Measurements from ENCODE around the gene NR6A1.
"Not testable (repeated sequence)": the region's sequence is repeated elsewhere in the genome, so short reads cannot be mapped to it uniquely, and the experiment has no call there.

Gene NR6A1

DNA sequence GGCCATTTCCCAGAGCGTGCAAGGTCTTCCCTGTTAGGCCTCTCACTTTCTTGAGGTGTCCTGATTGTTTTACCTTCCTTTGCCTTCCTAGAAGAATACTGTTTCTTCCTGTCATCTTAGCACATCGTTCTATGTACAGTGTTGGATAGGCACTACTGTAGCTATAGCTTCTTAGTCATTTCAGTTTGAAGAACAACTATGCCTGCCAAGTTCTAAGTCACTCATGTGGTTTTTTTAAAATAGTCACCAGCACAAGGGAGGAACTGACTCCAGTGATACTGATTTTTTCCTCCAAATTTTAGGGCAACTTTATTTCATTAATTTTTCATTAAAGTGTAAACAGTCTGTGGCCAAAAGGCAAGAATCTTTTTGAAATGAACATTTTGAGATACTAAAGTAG, 141.5 kb downstream of the NR6A1 start:
- no peak overlapping the region for H3K9ac ChIP-seq (ENCODE audit: low read length)

DNA sequence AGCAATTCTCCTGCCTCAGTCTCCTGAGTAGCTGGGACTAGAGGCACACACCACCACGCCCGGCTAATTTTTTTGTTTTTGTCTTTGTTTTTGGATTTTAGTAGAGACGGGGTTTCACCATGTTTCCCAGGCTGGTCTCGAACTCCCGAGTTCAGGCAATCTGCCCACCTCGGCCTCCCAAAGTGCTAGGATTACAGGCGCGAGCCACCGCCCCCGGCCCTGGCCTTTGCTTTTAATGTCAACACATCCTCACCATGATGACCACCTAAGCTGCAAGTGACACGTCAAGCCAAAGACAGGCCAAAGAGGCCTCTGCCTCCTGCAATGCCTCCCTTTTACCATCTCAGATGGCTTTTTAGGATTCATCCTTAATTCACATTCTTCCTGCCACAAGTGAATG, 142.4 kb downstream of the NR6A1 start:
- Histone ChIP-seq H3K9me3 (ENCODE audit: control insufficient read depth, low read length) (no peaks in the 10 kb centered on the region), H3K36me3 (ENCODE audit: control insufficient read depth, insufficient read depth, low read length) (no peaks in the 10 kb centered on the region), H3K9ac (ENCODE audit: low read length) (no peak overlapping the region), H3K27me3 (ENCODE audit: control insufficient read depth, insufficient read depth, low read length) (no peaks in the 10 kb centered on the region), H3K4me1 (ENCODE audit: control insufficient read depth, insufficient read depth, low read length) (no peaks in the 10 kb centered on the region), H3K4me3 (ENCODE audit: low read length) (no peak overlapping the region)

More for the DNA sequence above, 141.5 kb downstream of the NR6A1 start:
- Histone ChIP-seq H3K4me3 (ENCODE audit: low read length) (no peak overlapping the region), H3K36me3 (ENCODE audit: control insufficient read depth, insufficient read depth, low read length) (no peaks in the 10 kb centered on the region), H3K27me3 (ENCODE audit: control insufficient read depth, insufficient read depth, low read length) (no peaks in the 10 kb centered on the region), H3K9me3 (ENCODE audit: control insufficient read depth, low read length) (no peaks in the 10 kb centered on the region), H3K4me1 (ENCODE audit: control insufficient read depth, insufficient read depth, low read length) (no peaks in the 10 kb centered on the region)

DNA sequence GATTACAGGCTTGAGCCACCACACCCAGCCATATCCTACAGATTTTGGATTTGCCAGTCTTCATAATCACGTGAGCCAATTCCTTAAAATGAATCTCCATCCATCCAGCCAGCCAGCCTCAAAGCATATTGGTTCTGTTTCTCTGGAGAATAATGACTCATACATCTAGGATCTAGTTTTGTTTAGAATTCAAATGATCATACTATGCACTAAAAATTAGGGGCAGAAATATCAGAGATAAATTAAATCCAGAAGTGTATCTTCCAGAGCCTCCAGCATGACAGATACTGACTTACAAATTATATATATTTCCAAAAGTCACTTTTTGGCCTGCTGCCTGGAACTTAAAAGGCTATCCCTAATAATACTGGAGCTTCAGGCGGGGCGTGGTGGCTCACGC, 144.8 kb downstream of the NR6A1 start:
- Histone ChIP-seq H3K36me3 (ENCODE audit: control insufficient read depth, insufficient read depth, low read length) (no peaks in the 10 kb centered on the region), H3K4me1 (ENCODE audit: control insufficient read depth, insufficient read depth, low read length) (no peaks in the 10 kb centered on the region), H3K4me3 (ENCODE audit: low read length) (no peak overlapping the region), H3K9me3 (ENCODE audit: control insufficient read depth, low read length) (no peaks in the 10 kb centered on the region), H3K27me3 (ENCODE audit: control insufficient read depth, insufficient read depth, low read length) (no peaks in the 10 kb centered on the region), H3K9ac (ENCODE audit: low read length) (no peak overlapping the region)

DNA sequence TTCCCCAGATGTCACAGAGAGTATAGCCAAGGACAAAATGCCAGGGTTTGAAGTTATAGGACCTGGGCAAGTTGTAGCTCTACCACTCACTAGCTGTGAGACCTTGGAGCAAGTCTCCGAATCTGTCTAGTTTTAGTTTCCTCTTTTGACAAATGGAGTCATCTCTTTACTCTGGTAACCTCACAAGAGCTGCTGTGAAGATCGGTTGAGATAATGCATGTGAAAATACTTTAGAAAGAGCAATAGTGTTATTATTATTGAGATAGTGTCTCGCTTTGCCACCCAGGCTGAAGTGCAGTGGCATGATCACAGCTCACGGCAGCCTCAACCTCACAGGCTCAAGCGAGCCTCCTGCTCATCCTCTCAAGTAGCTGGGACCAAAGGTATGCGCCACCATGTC, 146.0 kb downstream of the NR6A1 start:
- H3K9ac ChIP-seq (ENCODE audit: low read length): no peak overlapping the region
- H3K4me1 ChIP-seq (ENCODE audit: control insufficient read depth, insufficient read depth, low read length): no peaks in the 10 kb centered on the region
- no peak overlapping the region for H3K4me3 ChIP-seq (ENCODE audit: low read length)
- no peaks in the 10 kb centered on the region for H3K27me3 ChIP-seq (ENCODE audit: control insufficient read depth, insufficient read depth, low read length)
- no peaks in the 10 kb centered on the region for H3K36me3 ChIP-seq (ENCODE audit: control insufficient read depth, insufficient read depth, low read length)
- no peaks in the 10 kb centered on the region for H3K9me3 ChIP-seq (ENCODE audit: control insufficient read depth, low read length)

DNA sequence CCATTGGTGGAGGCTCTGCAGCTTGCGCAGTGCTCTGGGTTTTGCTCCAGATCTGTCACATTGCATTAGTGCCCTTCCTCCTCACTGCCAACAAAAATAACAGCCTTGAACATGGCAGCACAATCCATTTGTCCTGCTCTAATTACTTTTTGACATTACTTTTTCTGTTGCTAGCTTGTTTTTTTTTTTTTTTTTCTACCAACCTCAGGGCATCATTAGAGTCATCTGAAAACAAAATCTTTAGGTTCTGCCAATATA, 146.4 kb downstream of the NR6A1 start:
- Histone ChIP-seq H3K9ac (ENCODE audit: low read length) (no peak overlapping the region), H3K36me3 (ENCODE audit: control insufficient read depth, insufficient read depth, low read length) (no peaks in the 10 kb centered on the region), H3K9me3 (ENCODE audit: control insufficient read depth, low read length) (no peaks in the 10 kb centered on the region), H3K4me3 (ENCODE audit: low read length) (no peak overlapping the region), H3K27me3 (ENCODE audit: control insufficient read depth, insufficient read depth, low read length) (no peaks in the 10 kb centered on the region), H3K4me1 (ENCODE audit: control insufficient read depth, insufficient read depth, low read length) (no peaks in the 10 kb centered on the region)

DNA sequence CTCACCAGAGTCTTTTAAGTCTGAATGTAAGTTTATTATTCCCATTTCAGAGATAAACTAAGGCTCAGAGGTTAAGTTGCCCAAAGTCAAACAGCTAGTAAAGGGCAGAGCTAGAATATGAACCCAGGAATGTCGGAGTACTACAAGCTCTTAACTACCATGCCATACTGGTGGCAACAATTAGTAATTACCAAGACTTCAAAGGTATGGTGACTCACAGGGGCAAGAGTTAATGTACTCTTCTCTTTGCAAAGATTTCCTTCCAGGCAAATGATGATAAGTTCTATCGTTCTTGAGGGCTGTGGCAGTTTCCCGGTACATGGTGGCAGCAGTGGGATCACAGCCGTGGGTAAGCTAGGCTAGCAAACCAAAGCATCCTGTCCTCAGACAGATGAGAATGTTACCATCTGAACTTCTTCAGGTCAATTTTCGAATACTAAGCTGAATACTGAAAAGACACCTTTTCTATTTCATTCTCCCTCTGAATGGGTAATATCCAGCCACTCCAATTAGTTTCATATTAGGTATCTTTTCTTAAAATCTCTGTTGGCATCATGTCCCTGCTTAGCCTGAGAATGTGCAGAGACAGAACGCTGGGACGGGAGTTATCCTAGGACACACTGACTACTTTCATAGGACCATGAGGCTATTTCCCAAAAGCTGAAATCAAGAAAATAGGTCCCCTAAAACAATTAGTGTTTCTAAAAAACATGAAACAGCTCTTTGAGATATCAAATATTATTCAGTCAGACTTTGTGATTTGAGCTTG, 147.0 kb downstream of the NR6A1 start:
- no peak overlapping the region for H3K4me3 ChIP-seq (ENCODE audit: low read length)
- no peaks in the 10 kb centered on the region for H3K27me3 ChIP-seq (ENCODE audit: control insufficient read depth, insufficient read depth, low read length)
- H3K4me1 ChIP-seq (ENCODE audit: control insufficient read depth, insufficient read depth, low read length): no peaks in the 10 kb centered on the region
- no peak overlapping the region for H3K9ac ChIP-seq (ENCODE audit: low read length)
- H3K36me3 ChIP-seq (ENCODE audit: control insufficient read depth, insufficient read depth, low read length): no peaks in the 10 kb centered on the region
- H3K9me3 ChIP-seq (ENCODE audit: control insufficient read depth, low read length): no peaks in the 10 kb centered on the region

DNA sequence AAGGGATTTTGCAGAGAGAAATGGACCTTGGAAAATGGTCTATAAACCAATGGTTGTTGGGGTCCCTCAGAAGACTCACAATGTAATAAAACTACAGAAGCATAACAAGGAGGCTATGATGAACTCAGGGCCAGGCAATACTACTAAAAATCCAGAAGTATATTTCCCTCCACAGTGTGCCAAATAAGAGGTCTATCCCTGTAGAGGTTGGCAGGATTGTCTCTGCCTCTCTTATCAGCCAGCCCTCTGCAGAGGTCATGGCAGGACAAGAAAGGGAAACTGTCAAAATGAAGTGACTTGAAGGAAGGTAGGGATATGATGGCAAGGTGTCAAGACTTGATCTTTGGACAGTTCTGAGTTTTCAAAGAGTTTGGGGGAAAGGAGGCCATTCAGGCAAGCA, 148.2 kb downstream of the NR6A1 start:
- H3K27me3 ChIP-seq (ENCODE audit: control insufficient read depth, insufficient read depth, low read length): no peaks in the 10 kb centered on the region
- no peak overlapping the region for H3K9ac ChIP-seq (ENCODE audit: low read length)
- H3K9me3 ChIP-seq (ENCODE audit: control insufficient read depth, low read length): no peaks in the 10 kb centered on the region
- peaks cover 2% of the 10 kb centered on the region for H3K4me1 ChIP-seq (ENCODE audit: control insufficient read depth, insufficient read depth, low read length)
- no peak overlapping the region for H3K4me3 ChIP-seq (ENCODE audit: low read length)
- H3K36me3 ChIP-seq (ENCODE audit: control insufficient read depth, insufficient read depth, low read length): no peaks in the 10 kb centered on the region

DNA sequence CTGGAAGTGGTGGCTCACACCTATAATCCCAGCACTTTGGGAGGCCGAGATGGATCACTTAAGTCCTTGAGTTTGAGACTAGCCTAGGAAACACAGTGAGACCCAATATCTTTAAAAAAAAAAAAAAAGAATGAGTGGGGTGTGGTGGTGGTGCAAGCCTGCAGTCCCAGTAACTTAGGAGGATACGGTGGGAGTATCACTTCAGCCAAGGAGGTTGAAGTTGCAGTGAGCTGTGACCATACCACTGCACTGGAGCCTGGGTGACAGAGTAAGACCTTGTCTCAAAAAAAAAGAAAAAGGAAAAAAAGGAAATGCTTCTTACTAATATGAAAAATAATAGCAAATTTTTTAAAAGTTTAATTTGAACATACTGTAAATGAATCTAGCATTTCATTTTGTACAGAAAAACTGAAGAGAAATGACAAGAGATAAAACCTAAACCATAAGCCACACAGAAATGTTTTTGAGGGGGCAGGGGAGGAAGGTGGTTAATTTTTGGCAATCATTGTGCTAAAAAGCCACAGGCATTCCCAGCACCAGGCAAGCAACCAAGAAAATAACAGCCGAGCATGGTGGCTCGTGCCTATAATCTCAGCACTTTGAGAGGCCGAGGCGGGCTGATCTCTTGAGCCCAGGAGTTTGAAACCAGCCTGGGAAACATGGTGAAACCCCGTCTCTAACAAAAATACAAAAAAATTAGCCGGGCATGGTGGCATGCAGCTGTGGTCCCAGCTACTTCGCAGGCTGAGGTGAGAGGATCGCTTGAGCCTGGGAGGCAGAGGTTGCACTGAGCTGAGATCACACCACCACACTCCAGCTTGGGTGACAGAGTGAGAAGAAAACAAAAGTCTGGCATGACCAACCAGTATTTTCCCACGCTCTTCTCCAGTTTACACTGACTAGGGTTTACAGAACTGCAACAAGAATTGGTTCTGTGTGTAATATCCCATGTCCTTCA, 149.5 kb downstream of the NR6A1 start:
- no peaks in the 10 kb centered on the region for H3K27me3 ChIP-seq (ENCODE audit: control insufficient read depth, insufficient read depth, low read length)
- no peaks in the 10 kb centered on the region for H3K9me3 ChIP-seq (ENCODE audit: control insufficient read depth, low read length)
- H3K4me3 ChIP-seq (ENCODE audit: low read length): no peak overlapping the region
- H3K4me1 ChIP-seq (ENCODE audit: control insufficient read depth, insufficient read depth, low read length): peaks cover 6% of the 10 kb centered on the region
- H3K36me3 ChIP-seq (ENCODE audit: control insufficient read depth, insufficient read depth, low read length): no peaks in the 10 kb centered on the region
- no peak overlapping the region for H3K9ac ChIP-seq (ENCODE audit: low read length)

DNA sequence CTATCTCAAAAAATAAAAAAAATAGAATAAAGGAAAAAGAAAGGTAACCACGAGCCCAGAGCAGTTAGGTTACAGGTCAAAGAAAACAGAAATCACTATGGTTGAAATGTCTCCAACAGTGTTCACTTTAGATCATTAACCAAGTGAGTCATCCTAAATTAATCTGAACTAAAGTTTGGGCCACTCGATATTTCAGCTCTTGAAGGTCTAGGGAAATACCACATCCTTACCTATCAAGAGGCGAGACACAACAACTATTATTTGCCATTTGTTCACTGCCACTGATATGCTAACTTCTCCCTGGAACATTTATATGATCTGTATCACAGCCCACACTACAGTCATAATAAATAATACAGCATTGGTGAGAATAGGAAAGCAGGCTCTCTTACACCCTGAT, 152.6 kb downstream of the NR6A1 start:
- Histone ChIP-seq H3K27me3 (ENCODE audit: control insufficient read depth, insufficient read depth, low read length) (no peaks in the 10 kb centered on the region), H3K4me3 (ENCODE audit: low read length) (no peak overlapping the region), H3K36me3 (ENCODE audit: control insufficient read depth, insufficient read depth, low read length) (no peaks in the 10 kb centered on the region), H3K4me1 (ENCODE audit: control insufficient read depth, insufficient read depth, low read length) (peaks cover 6% of the 10 kb centered on the region), H3K9me3 (ENCODE audit: control insufficient read depth, low read length) (no peaks in the 10 kb centered on the region), H3K9ac (ENCODE audit: low read length) (no peak overlapping the region)

DNA sequence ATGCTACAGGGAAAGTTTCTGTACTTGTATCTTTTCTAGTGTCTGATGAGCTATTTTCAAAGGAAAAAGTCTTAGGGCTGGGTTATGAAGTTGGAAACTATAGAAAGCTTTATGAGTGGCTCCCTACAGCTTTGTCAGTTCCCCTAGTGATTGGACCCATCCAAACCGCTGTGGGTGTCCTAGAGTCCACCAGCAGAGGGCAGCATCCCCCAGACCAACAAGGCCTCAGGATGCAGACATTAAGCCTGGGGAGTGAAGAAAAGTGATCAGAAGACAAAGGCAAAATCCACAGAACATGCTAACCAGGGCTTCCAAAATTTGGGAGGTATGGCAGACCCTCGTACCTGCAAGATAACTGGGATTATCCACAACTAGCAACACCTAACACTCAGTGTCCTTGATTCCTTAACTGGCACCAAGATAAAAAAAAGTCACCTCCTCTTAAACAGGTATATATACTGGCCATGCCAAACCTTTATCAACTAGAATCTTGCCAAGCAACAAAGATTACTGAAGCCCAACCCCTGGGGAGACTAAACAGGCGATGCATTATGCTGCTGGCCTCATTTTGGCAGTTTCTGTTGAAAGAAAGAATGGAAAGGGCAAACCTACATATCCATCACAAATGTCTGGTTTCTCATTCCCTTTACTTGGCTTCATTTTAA, 153.5 kb downstream of the NR6A1 start:
- H3K27me3 ChIP-seq (ENCODE audit: control insufficient read depth, insufficient read depth, low read length): no peaks in the 10 kb centered on the region
- H3K36me3 ChIP-seq (ENCODE audit: control insufficient read depth, insufficient read depth, low read length): no peaks in the 10 kb centered on the region
- H3K9me3 ChIP-seq (ENCODE audit: control insufficient read depth, low read length): no peaks in the 10 kb centered on the region
- H3K4me1 ChIP-seq (ENCODE audit: control insufficient read depth, insufficient read depth, low read length): peaks cover 6% of the 10 kb centered on the region
- no peak overlapping the region for H3K4me3 ChIP-seq (ENCODE audit: low read length)
- no peak overlapping the region for H3K9ac ChIP-seq (ENCODE audit: low read length)

DNA sequence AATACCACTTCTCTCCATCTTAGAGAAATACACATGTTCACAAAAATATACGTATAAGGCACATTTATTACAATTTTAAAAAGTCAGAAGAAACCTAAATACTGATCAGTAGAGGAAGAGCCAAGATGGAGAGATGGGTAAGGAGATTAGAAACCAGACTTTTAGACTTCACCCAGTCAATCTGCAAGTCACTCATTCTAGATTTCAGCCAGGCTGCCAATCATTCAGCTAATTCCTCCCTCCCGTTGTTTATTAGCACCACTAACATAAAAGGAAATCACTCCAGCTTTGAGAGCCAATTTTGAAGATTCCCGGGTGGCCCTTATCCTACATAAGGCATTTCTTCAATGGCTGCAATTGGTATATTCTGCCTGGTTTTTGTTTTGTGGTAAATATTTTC, 154.2 kb downstream of the NR6A1 start:
- Histone ChIP-seq H3K36me3 (ENCODE audit: control insufficient read depth, insufficient read depth, low read length) (no peaks in the 10 kb centered on the region), H3K27me3 (ENCODE audit: control insufficient read depth, insufficient read depth, low read length) (no peaks in the 10 kb centered on the region), H3K9ac (ENCODE audit: low read length) (no peak overlapping the region), H3K4me1 (ENCODE audit: control insufficient read depth, insufficient read depth, low read length) (peaks cover 6% of the 10 kb centered on the region), H3K9me3 (ENCODE audit: control insufficient read depth, low read length) (no peaks in the 10 kb centered on the region), H3K4me3 (ENCODE audit: low read length) (no peak overlapping the region)

DNA sequence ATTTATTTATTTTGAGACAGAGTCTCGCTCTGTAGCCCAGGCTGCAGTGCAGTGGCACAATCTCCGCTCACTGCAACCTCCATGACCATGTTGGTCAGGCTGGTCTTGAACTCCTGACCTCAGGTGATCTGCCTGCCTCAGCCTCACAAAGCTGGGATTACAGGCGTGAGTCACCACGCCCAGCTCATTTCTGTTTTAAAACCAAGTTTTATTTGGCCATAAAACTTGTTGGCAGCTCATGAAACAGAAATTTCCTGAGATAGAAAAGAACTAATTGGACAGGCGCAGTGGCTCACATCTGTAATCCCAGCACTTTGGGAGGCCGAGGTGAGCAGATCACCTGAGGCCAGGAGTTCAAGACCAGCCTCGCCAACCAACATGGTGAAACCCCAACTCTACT, 155.3 kb downstream of the NR6A1 start:
- not testable (repeated sequence) for H3K27me3 ChIP-seq (ENCODE audit: control insufficient read depth, insufficient read depth, low read length); H3K9ac ChIP-seq (ENCODE audit: low read length); H3K36me3 ChIP-seq (ENCODE audit: control insufficient read depth, insufficient read depth, low read length); H3K9me3 ChIP-seq (ENCODE audit: control insufficient read depth, low read length); H3K4me3 ChIP-seq (ENCODE audit: low read length); H3K4me1 ChIP-seq (ENCODE audit: control insufficient read depth, insufficient read depth, low read length)

Measured in mucosa of stomach (tissue), 1 donor.